ENCODE data around the gene VILL. TPM values are rescaled to one million over a fixed set of nuclear protein-coding genes. Genes with fewer than 3 reads are reported as not detected.
A peak's percentile ranks its signal among the peaks of the same experiment; 100 is the strongest.

The VILL gene
- total and polyA plus RNA-seq, 10 of the 15 experiments (the other 5 are each of a cell fraction or from before 2014, with no cell fraction given), result 0.15 to 5.4 (median 2.1) TPM; not detected in 1

Small RNA genes lying within 50 kb of the gene (microRNA-seq; reads per million reads assigned to microRNA genes)
- gene MIR26A1, result 2.3 reads per million, percentile 7 among the genes with 10 or more reads in this experiment

Small RNA genes lying within 50 kb of the gene (small RNA-seq; reads per million reads assigned to genes)
- gene MIR26A1 (1.6 reads per million, percentile 53 among the genes with 10 or more reads in this experiment), gene RF00019 (not detected)

Other genes starting within 250 kb of the VILL start
- gene CTDSPL, start 128.9 kb upstream of the VILL start, total RNA-seq (2014; rRNA removed), result 0.05 and 0.06 TPM in 2 replicates
- gene CTDSPL, start 128.9 kb upstream of the VILL start, total RNA-seq (2014; rRNA removed; fragmentation: Illumina TruSeq; extraction: Trizol), result not detected in 2 replicates
- 0.13 and 0.51 TPM in 2 replicates for gene CTDSPL, start 128.9 kb upstream of the VILL start, total RNA-seq (2021)
- gene CTDSPL, start 128.9 kb upstream of the VILL start, polyA plus RNA-seq (2011; rRNA removed), result 0.13 and 0.31 TPM in 2 replicates
- gene CTDSPL, start 128.9 kb upstream of the VILL start, polyA plus RNA-seq (2014; fragmentation: Illumina TruSeq; extraction: Trizol), result not detected in 2 replicates
- not detected for gene CTDSPL, start 128.9 kb upstream of the VILL start, polyA plus RNA-seq (2014; fragmentation: Nextera tagmentation; extraction: Ambion mirVana)
- 0.05 TPM in 1 of 2 replicates, not detected in the other for gene CTDSPL, start 128.9 kb upstream of the VILL start, polyA plus RNA-seq (2014; rRNA removed)
- gene CTDSPL, start 128.9 kb upstream of the VILL start, polyA plus RNA-seq (2016; fragmentation: Nextera tagmentation; extraction: Ambion mirVana), result not detected
- gene PLCD1, start 38.9 kb downstream of the VILL start, total RNA-seq (2014; rRNA removed), result 0.73 and 1.2 TPM in 2 replicates
- 0.55 and 0.89 TPM in 2 replicates for gene PLCD1, start 38.9 kb downstream of the VILL start, total RNA-seq (2014; rRNA removed; fragmentation: Illumina TruSeq; extraction: Trizol)
- 1.6 and 2.4 TPM in 2 replicates for gene PLCD1, start 38.9 kb downstream of the VILL start, total RNA-seq (2021)
- gene PLCD1, start 38.9 kb downstream of the VILL start, polyA plus RNA-seq (2011; rRNA removed), result 1.8 and 3.5 TPM in 2 replicates
- gene PLCD1, start 38.9 kb downstream of the VILL start, polyA plus RNA-seq (2014; fragmentation: Illumina TruSeq; extraction: Trizol), result 0.32 and 1.0 TPM in 2 replicates
- gene PLCD1, start 38.9 kb downstream of the VILL start, polyA plus RNA-seq (2014; fragmentation: Nextera tagmentation; extraction: Ambion mirVana), result under 1 TPM in 1 of 2 experiments, not detected in 1; 0.20 TPM
- gene PLCD1, start 38.9 kb downstream of the VILL start, polyA plus RNA-seq (2014; rRNA removed), result 1.5 and 3.9 TPM in 2 replicates
- 1 to 10 TPM; 1.2 to 2.0 TPM for gene PLCD1, start 38.9 kb downstream of the VILL start, polyA plus RNA-seq (2016; fragmentation: Nextera tagmentation; extraction: Ambion mirVana)
- gene DLEC1, start 48.4 kb downstream of the VILL start, total RNA-seq (2014; rRNA removed), result not detected in 2 replicates
- 0.04 TPM in 1 of 2 replicates, not detected in the other for gene DLEC1, start 48.4 kb downstream of the VILL start, total RNA-seq (2014; rRNA removed; fragmentation: Illumina TruSeq; extraction: Trizol)
- 0.08 TPM in 2 replicates for gene DLEC1, start 48.4 kb downstream of the VILL start, total RNA-seq (2021)
- 0.03 and 0.05 TPM in 2 replicates for gene DLEC1, start 48.4 kb downstream of the VILL start, polyA plus RNA-seq (2011; rRNA removed)
- not detected in 2 replicates for gene DLEC1, start 48.4 kb downstream of the VILL start, polyA plus RNA-seq (2014; fragmentation: Illumina TruSeq; extraction: Trizol)
- gene DLEC1, start 48.4 kb downstream of the VILL start, polyA plus RNA-seq (2014; fragmentation: Nextera tagmentation; extraction: Ambion mirVana), result under 1 TPM; 0.07 to 0.14 TPM
- gene DLEC1, start 48.4 kb downstream of the VILL start, polyA plus RNA-seq (2014; rRNA removed), result 0.03 and 0.04 TPM in 2 replicates
- gene DLEC1, start 48.4 kb downstream of the VILL start, polyA plus RNA-seq (2016; fragmentation: Nextera tagmentation; extraction: Ambion mirVana), result under 1 TPM in 1 of 2 experiments, not detected in 1; 0.29 TPM
- gene ACAA1, start 146.3 kb downstream of the VILL start, total RNA-seq (2014; rRNA removed), result 41.9 and 56.5 TPM in 2 replicates
- 41.0 and 43.3 TPM in 2 replicates for gene ACAA1, start 146.3 kb downstream of the VILL start, total RNA-seq (2014; rRNA removed; fragmentation: Illumina TruSeq; extraction: Trizol)
- gene ACAA1, start 146.3 kb downstream of the VILL start, total RNA-seq (2021), result 65.6 and 68.1 TPM in 2 replicates
- 54.9 and 85.4 TPM in 2 replicates for gene ACAA1, start 146.3 kb downstream of the VILL start, polyA plus RNA-seq (2011; rRNA removed)
- 24.5 and 51.5 TPM in 2 replicates for gene ACAA1, start 146.3 kb downstream of the VILL start, polyA plus RNA-seq (2014; fragmentation: Illumina TruSeq; extraction: Trizol)
- 10 to 100 TPM in 1 of 2 experiments, 1 to 10 TPM in 1; 5.7 to 12.6 TPM for gene ACAA1, start 146.3 kb downstream of the VILL start, polyA plus RNA-seq (2014; fragmentation: Nextera tagmentation; extraction: Ambion mirVana)
- 79.2 and 90.2 TPM in 2 replicates for gene ACAA1, start 146.3 kb downstream of the VILL start, polyA plus RNA-seq (2014; rRNA removed)
- gene ACAA1, start 146.3 kb downstream of the VILL start, polyA plus RNA-seq (2016; fragmentation: Nextera tagmentation; extraction: Ambion mirVana), result 10 to 100 TPM; 64.8 to 75.1 TPM
- gene MYD88, start 147.9 kb downstream of the VILL start, total RNA-seq (2014; rRNA removed), result 28.7 and 38.6 TPM in 2 replicates
- 5.5 and 6.2 TPM in 2 replicates for gene MYD88, start 147.9 kb downstream of the VILL start, total RNA-seq (2014; rRNA removed; fragmentation: Illumina TruSeq; extraction: Trizol)
- 65.6 and 67.7 TPM in 2 replicates for gene MYD88, start 147.9 kb downstream of the VILL start, total RNA-seq (2021)
- gene MYD88, start 147.9 kb downstream of the VILL start, polyA plus RNA-seq (2011; rRNA removed), result 41.6 and 61.7 TPM in 2 replicates
- 83.0 and 84.8 TPM in 2 replicates for gene MYD88, start 147.9 kb downstream of the VILL start, polyA plus RNA-seq (2014; fragmentation: Illumina TruSeq; extraction: Trizol)
- gene MYD88, start 147.9 kb downstream of the VILL start, polyA plus RNA-seq (2014; fragmentation: Nextera tagmentation; extraction: Ambion mirVana), result 10 to 100 TPM; 37.6 to 82.0 TPM
- 80.2 and 96.7 TPM in 2 replicates for gene MYD88, start 147.9 kb downstream of the VILL start, polyA plus RNA-seq (2014; rRNA removed)
- 10 to 100 TPM; 69.4 to 83.4 TPM for gene MYD88, start 147.9 kb downstream of the VILL start, polyA plus RNA-seq (2016; fragmentation: Nextera tagmentation; extraction: Ambion mirVana)
- 34.7 and 37.1 TPM in 2 replicates for gene OXSR1, start 174.8 kb downstream of the VILL start, total RNA-seq (2014; rRNA removed)
- 36.9 and 38.3 TPM in 2 replicates for gene OXSR1, start 174.8 kb downstream of the VILL start, total RNA-seq (2014; rRNA removed; fragmentation: Illumina TruSeq; extraction: Trizol)
- 45.2 and 48.0 TPM in 2 replicates for gene OXSR1, start 174.8 kb downstream of the VILL start, total RNA-seq (2021)
- gene OXSR1, start 174.8 kb downstream of the VILL start, polyA plus RNA-seq (2011; rRNA removed), result 54.6 and 74.8 TPM in 2 replicates
- gene OXSR1, start 174.8 kb downstream of the VILL start, polyA plus RNA-seq (2014; fragmentation: Illumina TruSeq; extraction: Trizol), result 50.3 and 59.6 TPM in 2 replicates
- 10 to 100 TPM; 12.4 to 16.9 TPM for gene OXSR1, start 174.8 kb downstream of the VILL start, polyA plus RNA-seq (2014; fragmentation: Nextera tagmentation; extraction: Ambion mirVana)
- gene OXSR1, start 174.8 kb downstream of the VILL start, polyA plus RNA-seq (2014; rRNA removed), result 35.0 and 36.7 TPM in 2 replicates
- gene OXSR1, start 174.8 kb downstream of the VILL start, polyA plus RNA-seq (2016; fragmentation: Nextera tagmentation; extraction: Ambion mirVana), result 10 to 100 TPM; 18.0 to 18.8 TPM